H9 (cell line): ENCODE measurements around the gene DCST2. TPM values are rescaled to one million over a fixed set of nuclear protein-coding genes. Genes with fewer than 3 reads are reported as not detected.
A peak's percentile ranks its signal among the peaks of the same experiment; 100 is the strongest.

Experiments
- DNase-seq: peaks from one replicate; pipeline ENCODE4 v3.0.0-alpha.2; 2017
- H2AFZ ChIP-seq: one replicate; pipeline ENCODE4 v1.6.1; 2013; ENCODE audit warnings: mild to moderate bottlenecking, low read length, control low read depth, moderate library complexity
- H2AK5ac ChIP-seq: 2 replicates; pipeline ENCODE4 v1.6.1; 2013; ENCODE audit warnings: low read length, control low read depth, mixed read lengths; ENCODE audit not compliant: insufficient read length
- H2BK120ac ChIP-seq: one replicate; pipeline ENCODE4 v1.6.1; 2013; ENCODE audit warnings: low read depth, mild to moderate bottlenecking, low read length, control low read depth, inconsistent platforms; ENCODE audit not compliant: poor library complexity, severe bottlenecking
- H2BK12ac ChIP-seq: 2 replicates; pipeline ENCODE4 v1.6.1; 2013; ENCODE audit warnings: low read length, control low read depth, mixed read lengths, low read depth; ENCODE audit not compliant: insufficient read length
- H2BK15ac ChIP-seq: 2 replicates; pipeline ENCODE4 v1.6.1; 2013; ENCODE audit warnings: low read depth, low read length, control low read depth
- H2BK20ac ChIP-seq: one replicate; pipeline ENCODE4 v1.6.1; 2013; ENCODE audit warnings: low read depth, mild to moderate bottlenecking, low read length, control low read depth, inconsistent platforms; ENCODE audit not compliant: poor library complexity, severe bottlenecking
- H2BK5ac ChIP-seq: 2 replicates; pipeline ENCODE4 v1.6.1; 2013; ENCODE audit warnings: low read length, control low read depth, mixed read lengths; ENCODE audit not compliant: insufficient read length
- H3K14ac ChIP-seq: 2 replicates; pipeline ENCODE4 v1.6.1; 2013; ENCODE audit warnings: low read length, control low read depth; ENCODE audit not compliant: insufficient read depth
- H3K18ac ChIP-seq: 2 replicates; pipeline ENCODE4 v1.6.1; 2013; ENCODE audit warnings: low read depth, mild to moderate bottlenecking, mixed read lengths, low read length, control low read depth; ENCODE audit not compliant: insufficient read length
- H3K23ac ChIP-seq: 2 replicates; pipeline ENCODE4 v1.6.1; 2013; ENCODE audit warnings: low read length, control low read depth, mixed read lengths, low read depth; ENCODE audit not compliant: insufficient read length
- H3K23me2 ChIP-seq: 2 replicates; pipeline ENCODE4 v1.6.1; 2013; ENCODE audit warnings: low read depth, mild to moderate bottlenecking, mixed read lengths, low read length, control low read depth; ENCODE audit not compliant: insufficient read length, poor library complexity, severe bottlenecking
- H3K27ac ChIP-seq: 2 replicates; pipeline ENCODE4 v1.5.1; 2013; ENCODE audit warnings: low read length, control low read depth, mixed read lengths, low read depth; ENCODE audit not compliant: insufficient read length
- H3K27me3 ChIP-seq: 2 replicates; pipeline ENCODE4 v1.6.1; 2013; ENCODE audit warnings: low read length, control low read depth, inconsistent platforms; ENCODE audit not compliant: insufficient read depth
- H3K4ac ChIP-seq: 2 replicates; pipeline ENCODE4 v1.6.1; 2013; ENCODE audit warnings: low read depth, mild to moderate bottlenecking, control low read depth, inconsistent platforms, low read length, moderate library complexity
- H3K4me1 ChIP-seq: 2 replicates; pipeline ENCODE4 v1.6.1; 2013; ENCODE audit warnings: low read length, control low read depth, inconsistent platforms; ENCODE audit not compliant: insufficient read depth
- H3K4me2 ChIP-seq: 2 replicates; pipeline ENCODE4 v1.6.1; 2013; ENCODE audit warnings: low read length, control low read depth, mixed read lengths; ENCODE audit not compliant: insufficient read length, insufficient read depth
- H3K56ac ChIP-seq: 2 replicates; pipeline ENCODE4 v1.6.1; 2013; ENCODE audit warnings: low read depth, mild to moderate bottlenecking, mixed read lengths, low read length, control low read depth; ENCODE audit not compliant: insufficient read length
- H3K79me1 ChIP-seq: 2 replicates; pipeline ENCODE4 v1.6.1; 2013; ENCODE audit warnings: low read depth, mild to moderate bottlenecking, moderate library complexity, low read length, control low read depth, inconsistent platforms; ENCODE audit not compliant: insufficient read depth, poor library complexity, severe bottlenecking
- H3K79me2 ChIP-seq: 2 replicates; pipeline ENCODE4 v1.6.1; 2013; ENCODE audit warnings: low read length, control low read depth, inconsistent platforms; ENCODE audit not compliant: insufficient read depth
- H3K9ac ChIP-seq: 2 replicates; pipeline ENCODE4 v1.6.1; 2013; ENCODE audit warnings: low read length, control low read depth, mixed read lengths; ENCODE audit not compliant: insufficient read length; ENCODE audit errors: extremely low read depth
- H3K9me3 ChIP-seq: one replicate; pipeline ENCODE4 v1.6.1; 2013; ENCODE audit warnings: low read depth, low read length, inconsistent platforms; ENCODE audit not compliant: control insufficient read depth
- H3T11ph ChIP-seq: one replicate; pipeline ENCODE4 v1.6.1; 2013; ENCODE audit warnings: mild to moderate bottlenecking, low read length, control low read depth, inconsistent platforms
- H4K20me1 ChIP-seq: one replicate; pipeline ENCODE4 v1.6.1; 2013; ENCODE audit not compliant: control insufficient read depth, insufficient read length, insufficient read depth
- H4K5ac ChIP-seq: 2 replicates; pipeline ENCODE4 v1.6.1; 2013; ENCODE audit warnings: low read depth, mild to moderate bottlenecking, mixed read lengths, low read length, control low read depth; ENCODE audit not compliant: insufficient read length
- H4K8ac ChIP-seq: replicated peaks from 2 replicates; pipeline ENCODE4 v1.6.1; 2013; ENCODE audit warnings: low read length, control low read depth, mixed read lengths, low read depth; ENCODE audit not compliant: insufficient read length
- H4K91ac ChIP-seq: 2 replicates; pipeline ENCODE4 v1.6.1; 2013; ENCODE audit warnings: low read depth, mild to moderate bottlenecking, moderate library complexity, mixed read lengths, low read length, control low read depth; ENCODE audit not compliant: insufficient read length
- H3K27ac Mint-ChIP-seq, 3 experiments: 2 replicates in 2 of 3; 3 replicates in 1 of 3; pipeline ENCODE4 v1.8.0; 2020 to 2021; ENCODE audit warnings: mixed read lengths in 3 of 3, mild to moderate bottlenecking in 1 of 3, moderate library complexity in 1 of 3
- H3K27me3 Mint-ChIP-seq: 2 replicates; pipeline ENCODE4 v1.8.0; 2021; ENCODE audit warnings: low read depth, mild to moderate bottlenecking, moderate library complexity, mixed read lengths
- H3K36me3 Mint-ChIP-seq, 3 experiments: 2 replicates in 2 of 3; 3 replicates in 1 of 3; pipeline ENCODE4 v1.8.0; 2020 to 2021; ENCODE audit warnings: low read depth in 3 of 3, mixed read lengths in 3 of 3; ENCODE audit not compliant: insufficient read depth in 1 of 3
- H3K4me1 Mint-ChIP-seq, 2 experiments: 2 replicates each; pipeline ENCODE4 v1.8.0; 2020; ENCODE audit warnings: mixed read lengths in 2 of 2
- H3K4me3 Mint-ChIP-seq, 2 experiments: 2 replicates in 1 of 2; 3 replicates in 1 of 2; pipeline ENCODE4 v1.8.0; 2020 to 2021; ENCODE audit warnings: mild to moderate bottlenecking in 2 of 2, mixed read lengths in 2 of 2, moderate library complexity in 1 of 2
- H3K9me3 Mint-ChIP-seq, 2 experiments: 2 replicates in 1 of 2; 3 replicates in 1 of 2; pipeline ENCODE4 v1.8.0; 2020; ENCODE audit warnings: mild to moderate bottlenecking in 2 of 2, mixed read lengths in 2 of 2, moderate library complexity in 1 of 2
- WGBS: extraction: QIAGEN DNeasy Blood & Tissue Kit; methylation state at CpG from one replicate; pipeline ENCODE4 v1.1.7; 2013; ENCODE audit warnings: missing lambda C conversion rate, low lambda C conversion rate, mixed read lengths; ENCODE audit not compliant: insufficient read length; ENCODE audit errors: extremely low coverage; 5-methylcytosine and 5-hydroxymethylcytosine counted together
- total RNA-seq: library from RNA; stranded (reverse); gene quantifications from 2 replicates; pipeline ENCODE4 v1.2.1, GENCODE V29; 2021
- TF ChIP-seq, protein P1 (sequence below): fragments of 200-600 bp; sonication (generic); conservative IDR thresholded peaks from 3 replicates; pipeline ENCODE4 v1.8.0; 2021; ENCODE audit warnings: antibody characterized with exemption, mild to moderate bottlenecking

DCST2 gene
- total RNA-seq, 1 experiment from 2014 or later: 0.35 TPM

GRCh38 chr1:155009742-155010141, 23.8 kb downstream of the DCST2 start:
- WGBS: no CpG with 5 or more reads among the region's 5 CpGs
- Mint-ChIP-seq H3K9me3 (no peaks in the 10 kb centered on the region; a peak in 2 of 5 replicates), H3K27ac (peak overlapping the region; percentile 26 to 52 (median 48); a peak in 4 of 7 replicates), H3K4me1 (peaks cover 46 to 64% of the 10 kb centered on the region in 2 experiments), H3K27me3 (no peaks in the 10 kb centered on the region), H3K36me3 (peaks cover 4 to 16% (median 5%) of the 10 kb centered on the region in 3 experiments; a peak in 5 of 7 replicates), H3K4me3 (peak overlapping the region in 1 of 2 experiments; percentile 51; a peak in 2 of 5 replicates)
- no peaks in the 10 kb centered on the region for H3K27me3 ChIP-seq
- peaks cover 3% of the 10 kb centered on the region; the same call in 1 of the 2 replicates for H3K4me1 ChIP-seq
- H4K91ac ChIP-seq: no peak overlapping the region
- no peak overlapping the region for H3K14ac ChIP-seq
- no peak overlapping the region for H2BK20ac ChIP-seq
- no peaks in the 10 kb centered on the region; the same call in 1 of the 2 replicates for H3K79me2 ChIP-seq
- H2BK12ac ChIP-seq: no peak overlapping the region
- H3K23me2 ChIP-seq: no peaks in the 10 kb centered on the region
- no peak overlapping the region for H2BK120ac ChIP-seq
- no peak overlapping the region for H3K9ac ChIP-seq
- no peak for DNase-seq
- no peak overlapping the region for H4K8ac ChIP-seq
- H3K4ac ChIP-seq: no peak overlapping the region
- TF ChIP-seq, protein P1, sequence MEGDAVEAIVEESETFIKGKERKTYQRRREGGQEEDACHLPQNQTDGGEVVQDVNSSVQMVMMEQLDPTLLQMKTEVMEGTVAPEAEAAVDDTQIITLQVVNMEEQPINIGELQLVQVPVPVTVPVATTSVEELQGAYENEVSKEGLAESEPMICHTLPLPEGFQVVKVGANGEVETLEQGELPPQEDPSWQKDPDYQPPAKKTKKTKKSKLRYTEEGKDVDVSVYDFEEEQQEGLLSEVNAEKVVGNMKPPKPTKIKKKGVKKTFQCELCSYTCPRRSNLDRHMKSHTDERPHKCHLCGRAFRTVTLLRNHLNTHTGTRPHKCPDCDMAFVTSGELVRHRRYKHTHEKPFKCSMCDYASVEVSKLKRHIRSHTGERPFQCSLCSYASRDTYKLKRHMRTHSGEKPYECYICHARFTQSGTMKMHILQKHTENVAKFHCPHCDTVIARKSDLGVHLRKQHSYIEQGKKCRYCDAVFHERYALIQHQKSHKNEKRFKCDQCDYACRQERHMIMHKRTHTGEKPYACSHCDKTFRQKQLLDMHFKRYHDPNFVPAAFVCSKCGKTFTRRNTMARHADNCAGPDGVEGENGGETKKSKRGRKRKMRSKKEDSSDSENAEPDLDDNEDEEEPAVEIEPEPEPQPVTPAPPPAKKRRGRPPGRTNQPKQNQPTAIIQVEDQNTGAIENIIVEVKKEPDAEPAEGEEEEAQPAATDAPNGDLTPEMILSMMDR: no peak
- H3K4me2 ChIP-seq: no peak overlapping the region
- H2AFZ ChIP-seq: no peak overlapping the region
- H3K9me3 ChIP-seq: no peaks in the 10 kb centered on the region
- H4K5ac ChIP-seq: no peak overlapping the region
- H3K23ac ChIP-seq: no peak overlapping the region
- H3T11ph ChIP-seq: no peak overlapping the region
- H4K20me1 ChIP-seq: no peaks in the 10 kb centered on the region
- no peaks in the 10 kb centered on the region for H3K79me1 ChIP-seq
- H3K27ac ChIP-seq: no peak overlapping the region
- no peak overlapping the region for H3K18ac ChIP-seq
- H2BK5ac ChIP-seq: no peak overlapping the region
- no peak overlapping the region for H3K56ac ChIP-seq
- no peak overlapping the region for H2BK15ac ChIP-seq
- no peak overlapping the region for H2AK5ac ChIP-seq
